ENCODE results near the gene C20orf204. TPM values are rescaled to one million over a fixed set of nuclear protein-coding genes. Genes with fewer than 3 reads are reported as not detected.

Gene C20orf204
- total RNA-seq, 1 donor from 2014 or later, result 0.98 TPM

DNA sequence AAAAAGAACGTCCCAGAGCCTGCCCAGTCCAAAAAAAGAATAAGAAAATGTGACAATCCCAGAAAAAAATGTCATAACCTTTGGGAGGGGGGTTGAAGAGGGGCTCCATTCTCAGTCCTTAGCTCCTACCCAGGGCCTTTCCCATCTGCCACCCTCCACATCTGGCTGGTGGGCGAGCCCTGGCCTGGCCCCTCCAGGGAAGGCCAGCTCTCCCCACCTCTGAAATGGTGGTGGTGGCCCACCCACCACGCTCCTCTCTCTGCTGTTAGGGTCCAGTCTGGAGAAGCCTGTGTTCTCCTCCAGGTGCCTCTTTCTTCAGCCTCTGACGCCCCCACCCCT, 42.9 kb downstream of the C20orf204 start:
- H3K4me3 ChIP-seq, result peak overlapping the region; percentile 65 to 87
- peak overlapping the region; percentile 74 for H3K27ac ChIP-seq
- TF ChIP-seq POLR2AphosphoS5 (IDR thresholded peaks at IDR 0.05; ENCODE audit: insufficient read depth in 1 of 2, low read depth in 1 of 2) (no peak), POLR2A (IDR thresholded peaks at IDR 0.05) (no peak)
- TF ChIP-seq, protein P1, sequence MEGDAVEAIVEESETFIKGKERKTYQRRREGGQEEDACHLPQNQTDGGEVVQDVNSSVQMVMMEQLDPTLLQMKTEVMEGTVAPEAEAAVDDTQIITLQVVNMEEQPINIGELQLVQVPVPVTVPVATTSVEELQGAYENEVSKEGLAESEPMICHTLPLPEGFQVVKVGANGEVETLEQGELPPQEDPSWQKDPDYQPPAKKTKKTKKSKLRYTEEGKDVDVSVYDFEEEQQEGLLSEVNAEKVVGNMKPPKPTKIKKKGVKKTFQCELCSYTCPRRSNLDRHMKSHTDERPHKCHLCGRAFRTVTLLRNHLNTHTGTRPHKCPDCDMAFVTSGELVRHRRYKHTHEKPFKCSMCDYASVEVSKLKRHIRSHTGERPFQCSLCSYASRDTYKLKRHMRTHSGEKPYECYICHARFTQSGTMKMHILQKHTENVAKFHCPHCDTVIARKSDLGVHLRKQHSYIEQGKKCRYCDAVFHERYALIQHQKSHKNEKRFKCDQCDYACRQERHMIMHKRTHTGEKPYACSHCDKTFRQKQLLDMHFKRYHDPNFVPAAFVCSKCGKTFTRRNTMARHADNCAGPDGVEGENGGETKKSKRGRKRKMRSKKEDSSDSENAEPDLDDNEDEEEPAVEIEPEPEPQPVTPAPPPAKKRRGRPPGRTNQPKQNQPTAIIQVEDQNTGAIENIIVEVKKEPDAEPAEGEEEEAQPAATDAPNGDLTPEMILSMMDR (IDR thresholded peaks at IDR 0.05), result no peak
- intact Hi-C loops (cut with DNase I), result no loop called here
- H3K9me3 ChIP-seq, result no peaks in the 10 kb centered on the region
- no peaks in the 10 kb centered on the region for H3K27me3 ChIP-seq
- H3K4me1 ChIP-seq, result peaks cover 32% of the 10 kb centered on the region
- H3K36me3 ChIP-seq, result peaks cover 0 to 1% of the 10 kb centered on the region in 2 donors
- DNase-seq (ENCODE audit: extremely low spot score in 2 of 2), result no peak

DNA sequence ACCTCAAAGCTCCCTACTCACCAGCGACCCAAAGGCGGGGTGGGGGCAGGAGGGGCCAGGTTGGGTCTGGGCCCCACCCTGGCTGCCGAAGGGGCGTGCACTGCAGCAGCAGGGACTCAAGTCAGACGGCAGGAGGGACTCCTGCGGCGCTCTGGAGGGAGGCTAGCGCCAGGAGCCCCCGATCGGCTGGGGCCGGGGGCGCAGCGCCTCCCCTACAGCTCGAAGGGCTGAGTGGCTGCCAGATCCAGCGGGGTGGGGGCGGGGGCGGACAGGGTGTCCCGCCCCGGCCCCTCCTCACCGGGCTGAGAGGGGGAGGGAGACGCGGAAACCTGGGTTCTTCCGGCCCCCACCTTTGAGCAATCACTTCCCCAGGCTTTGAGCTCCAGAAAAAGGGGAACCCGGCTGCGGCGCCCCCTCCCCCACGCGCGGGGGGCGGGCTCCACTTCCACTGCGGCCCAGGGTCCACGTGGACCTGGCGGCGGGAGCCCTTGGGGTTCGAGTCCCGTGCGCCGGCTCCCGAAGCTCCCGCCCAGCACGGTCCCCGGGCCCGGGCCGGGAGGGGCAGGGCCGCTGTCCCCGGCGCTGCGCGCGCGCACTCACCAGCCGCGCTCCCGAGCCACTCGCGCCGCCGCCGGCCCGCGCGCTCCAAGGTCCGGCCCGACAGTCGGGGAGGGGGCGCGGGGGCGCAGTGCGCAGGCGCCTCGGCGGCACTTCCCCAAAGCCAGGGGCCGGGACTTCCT, 43.5 kb downstream of the C20orf204 start, which contains the start of gene RGS19:
Gene RGS19, minus strand, starts transcription at position 246 of the 740 bp plus-strand sequence. CDS start 2,632 bp downstream, outside the sequence.
- peaks cover 38% of the 10 kb centered on the region for H3K4me1 ChIP-seq
- no peaks in the 10 kb centered on the region for H3K27me3 ChIP-seq
- DNase-seq (ENCODE audit: extremely low spot score in 2 of 2), result no peak
- peak within 1 kb of the TSS; percentile 78 for H3K27ac ChIP-seq
- intact Hi-C loops (cut with DNase I), result no loop called here
- H3K9me3 ChIP-seq, result no peaks in the 10 kb centered on the region
- H3K36me3 ChIP-seq, result no peaks in the 10 kb centered on the region
- TF ChIP-seq, protein P1 (IDR thresholded peaks at IDR 0.05), result no peak
- peak in 1 of 2 donors; percentile 25 for TF ChIP-seq POLR2A (IDR thresholded peaks at IDR 0.05)
- H3K4me3 ChIP-seq, result peak within 1 kb of the TSS; percentile 65 to 87

DNA sequence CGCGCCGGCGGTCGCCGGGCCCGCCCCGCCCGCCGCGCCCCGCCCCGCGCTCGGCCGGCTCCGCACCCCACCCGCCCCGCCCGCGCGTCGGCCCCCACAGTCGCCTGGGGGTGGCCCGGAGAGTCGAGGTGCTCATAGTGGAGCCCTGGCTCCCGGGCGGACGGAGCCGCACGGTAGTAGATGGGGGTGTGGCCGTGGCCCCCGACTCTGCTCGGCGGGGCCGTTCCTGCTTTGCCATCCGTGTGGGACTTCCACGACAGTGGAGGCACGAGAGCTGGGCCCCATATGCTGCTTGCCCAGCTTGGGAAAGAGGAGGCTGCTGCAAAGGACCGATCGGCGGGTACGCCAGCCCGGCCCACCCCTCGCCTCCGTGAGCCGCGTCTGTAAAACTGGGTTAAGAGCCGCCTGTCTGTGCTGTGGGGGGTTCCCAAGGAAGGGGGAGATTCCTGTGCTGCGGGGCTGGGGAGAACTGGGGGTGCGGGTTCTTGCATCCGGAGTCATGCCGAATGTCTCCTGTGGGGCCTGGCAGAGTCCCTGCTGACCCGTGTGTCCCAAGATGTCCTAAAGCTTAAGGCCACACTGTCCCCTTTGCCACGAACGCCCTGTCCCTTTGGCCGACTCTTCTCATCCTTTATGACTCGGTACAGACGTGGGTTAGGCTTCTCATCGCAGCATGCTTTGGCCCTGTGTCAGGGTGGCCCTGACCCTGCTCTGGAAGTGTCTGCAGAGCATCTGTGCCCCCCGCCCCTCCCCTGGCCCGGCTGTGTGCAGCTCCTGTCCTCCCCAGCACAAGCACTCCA, 44.2 kb downstream of the C20orf204 start, which contains the start of gene OPRL1:
Gene OPRL1, plus strand, starts transcription at position 70 of the 800 bp plus-strand sequence. CDS start 12,639 bp downstream, outside the sequence.
- intact Hi-C loops (cut with DNase I), result no loop called here
- Histone ChIP-seq H3K27me3 (no peaks in the 10 kb centered on the region), H3K4me1 (peaks cover 39% of the 10 kb centered on the region), H3K4me3 (peak within 1 kb of the TSS; percentile 65 to 87), H3K36me3 (no peaks in the 10 kb centered on the region), H3K27ac (peak within 1 kb of the TSS; percentile 78), H3K9me3 (no peaks in the 10 kb centered on the region)
- DNase-seq (ENCODE audit: extremely low spot score in 2 of 2), result no peak
- TF ChIP-seq POLR2A (IDR thresholded peaks at IDR 0.05) (no peak), POLR2AphosphoS5 (IDR thresholded peaks at IDR 0.05; ENCODE audit: insufficient read depth in 1 of 2, low read depth in 1 of 2) (no peak)
- TF ChIP-seq, protein P1 (IDR thresholded peaks at IDR 0.05), result no peak

DNA sequence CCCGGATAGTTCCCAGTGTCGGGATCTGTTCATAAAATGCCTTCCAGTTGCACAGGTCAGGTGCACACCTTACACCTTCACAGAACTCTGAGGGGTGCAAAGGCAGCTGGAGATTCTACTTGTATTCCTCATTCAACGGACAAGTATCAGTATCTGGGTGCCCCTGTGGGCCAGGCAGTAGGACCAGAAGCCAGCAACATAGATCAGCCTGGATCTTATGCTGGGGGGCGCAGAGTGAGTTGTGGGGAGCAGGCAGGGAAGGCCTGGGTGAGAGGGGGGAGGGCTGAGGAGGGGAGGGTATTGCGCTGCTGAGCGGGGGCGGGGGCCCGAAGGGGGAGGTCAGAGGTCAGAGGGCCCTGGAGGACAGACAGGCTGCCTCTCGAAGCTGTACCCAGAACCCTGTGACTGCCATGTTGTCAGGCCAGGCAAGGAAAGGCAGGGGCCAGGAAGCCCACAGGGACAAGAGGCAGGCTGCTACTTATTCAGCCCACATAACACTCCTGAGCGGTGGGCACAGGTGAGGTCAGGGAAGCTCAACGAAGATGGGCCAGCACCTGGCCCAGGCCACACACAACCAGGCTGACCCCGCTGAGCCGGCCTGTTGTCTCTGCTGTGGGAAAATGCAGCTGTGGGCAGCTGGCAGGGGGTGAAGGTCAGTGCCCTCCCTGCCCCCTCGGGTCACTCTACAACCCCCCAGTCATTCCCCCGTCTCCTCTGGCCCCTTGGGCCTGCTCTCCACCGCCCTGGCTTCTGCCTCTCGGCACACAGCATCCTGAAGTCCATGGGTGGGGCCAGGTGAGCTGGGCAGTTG, 45.0 kb downstream of the C20orf204 start:
- H3K9me3 ChIP-seq, result no peaks in the 10 kb centered on the region
- DNase-seq (ENCODE audit: extremely low spot score in 2 of 2), result no peak
- H3K27me3 ChIP-seq, result no peaks in the 10 kb centered on the region
- peak overlapping the region; percentile 65 to 87 for H3K4me3 ChIP-seq
- H3K4me1 ChIP-seq, result peaks cover 39% of the 10 kb centered on the region
- intact Hi-C loops (cut with DNase I), result no loop called here
- peak overlapping the region; percentile 78 for H3K27ac ChIP-seq
- no peak for TF ChIP-seq POLR2A (IDR thresholded peaks at IDR 0.05)
- TF ChIP-seq, protein P1 (IDR thresholded peaks at IDR 0.05), result no peak
- TF ChIP-seq POLR2AphosphoS5 (IDR thresholded peaks at IDR 0.05; ENCODE audit: insufficient read depth in 1 of 2, low read depth in 1 of 2), result no peak
- no peaks in the 10 kb centered on the region for H3K36me3 ChIP-seq

Measured in vagina (tissue), 2 donors.